ENCODE measurements around the gene PNKD.

- TF ChIP-seq EP300 (IDR thresholded peaks at IDR 0.05) (peak; percentile 80), CTCF (IDR thresholded peaks at IDR 0.05) (no peak), POLR2A (IDR thresholded peaks at IDR 0.05; ENCODE audit: low read depth) (no peak)
Measured at GRCh38 chr2:218289639-218290315, 19.5 kb downstream of the PNKD start.

All from esophagus muscularis mucosa (tissue), 4 donors.